GM12878 (cell line): Measurements from ENCODE around the gene SPATA12. TPM values are rescaled to one million over a fixed set of nuclear protein-coding genes. Genes with fewer than 3 reads are reported as not detected.

Experiments used
- ATAC-seq: fragments of 200-7000 bp; cut with Tn5 transposase; 3 replicates; pipeline ENCODE4 v1.9.1; 2020; ENCODE audit warnings: mild to moderate bottlenecking, moderate library complexity
- BruUV-seq: library from RNA; stranded (reverse); fragments of 400-500 nt; replicated peaks from 2 replicates; lab custom pipeline; 2021; lab: Mats Ljungman, UMichigan
- CTCF ChIA-PET: fragments of 300-600 bp; sonication (Branson Sonifier 250); formaldehyde crosslinking; extraction: SDS; loops from one replicate; lab custom pipeline; 2021; ENCODE audit warnings: inconsistent platforms; lab: Yijun Ruan, JAX
- POLR2A ChIA-PET: fragments of 350-600 bp; formaldehyde crosslinking; extraction: SDS; loops from one replicate; lab custom pipeline; 2021; ENCODE audit warnings: inconsistent platforms; lab: Charles Lee
- RAD21 ChIA-PET: fragments of 300-600 bp; sonication (Branson Sonifier 250); formaldehyde crosslinking; loops from one replicate; lab custom pipeline; 2023; ENCODE audit warnings: antibody characterized with exemption; ENCODE audit not compliant: unreplicated experiment; lab: Charles Lee
- SMC1A ChIA-PET: fragments of 300-600 bp; sonication (Branson Sonifier 250); formaldehyde crosslinking; loops from one replicate; lab custom pipeline; 2023; ENCODE audit not compliant: unreplicated experiment, uncharacterized antibody; lab: Charles Lee
- DNase-seq: peaks from one replicate; pipeline ENCODE4 v3.0.0-alpha.2; 2011; ENCODE audit warnings: low read depth, low spot score
- FAIRE-seq: peaks from 3 replicates; lab custom pipeline; 2011; peaks lifted over from hg19 to GRCh38; lab: Jason Lieb, UNC
- H2AFZ ChIP-seq: 2 replicates; pipeline ENCODE4 v1.6.0; 2011; ENCODE audit warnings: low read depth, low read length, control low read depth; ENCODE audit not compliant: control insufficient read depth
- H3K27ac ChIP-seq: 2 replicates; pipeline ENCODE4 v1.5.1; 2011; ENCODE audit warnings: control low read depth; ENCODE audit not compliant: control insufficient read depth, insufficient read depth
- H3K27me3 ChIP-seq, 2 experiments: replicated peaks in 1 of 2; 2 replicates each; pipeline versions ENCODE4 v1.6.0 to v1.6.1; 2011; ENCODE audit warnings: low read length in 1 of 2; ENCODE audit not compliant: control insufficient read depth in 2 of 2, insufficient read depth in 2 of 2
- H3K36me3 ChIP-seq, 2 experiments: 2 replicates each; pipeline ENCODE4 v1.5.1; 2011; ENCODE audit warnings: low read length in 1 of 2; ENCODE audit not compliant: control insufficient read depth in 2 of 2, insufficient read depth in 2 of 2
- H3K4me1 ChIP-seq: 2 replicates; pipeline ENCODE4 v1.6.1; 2011; ENCODE audit warnings: mild to moderate bottlenecking, low read length, moderate library complexity, mixed read lengths; ENCODE audit not compliant: control insufficient read depth, insufficient read depth
- H3K4me2 ChIP-seq: 2 replicates; pipeline ENCODE4 v1.6.0; 2011; ENCODE audit warnings: control low read depth; ENCODE audit not compliant: control insufficient read depth, insufficient read depth
- H3K4me3 ChIP-seq: fragments of 200-600 bp; sonication (generic); 2 replicates; pipeline ENCODE4 v1.5.1; 2016
- H3K79me2 ChIP-seq: 2 replicates; pipeline ENCODE4 v1.6.0; 2011; ENCODE audit warnings: low read length; ENCODE audit not compliant: control insufficient read depth, insufficient read depth
- H3K9ac ChIP-seq: 2 replicates; pipeline ENCODE4 v1.8.0; 2011; ENCODE audit warnings: low read length, control low read depth, mixed read lengths; ENCODE audit not compliant: control insufficient read depth, insufficient read depth
- H3K9me3 ChIP-seq: replicated peaks from 3 replicates; pipeline ENCODE4 v1.5.1; 2011; ENCODE audit warnings: mild to moderate bottlenecking, low read length; ENCODE audit not compliant: control insufficient read depth, insufficient read depth
- H4K20me1 ChIP-seq: 2 replicates; pipeline ENCODE4 v1.6.0; 2011; ENCODE audit not compliant: control insufficient read depth, insufficient read depth
- EGR1 ChIP-seq, 2 experiments: IDR thresholded peaks; 1 replicate in 1 of 2; 2 replicates in 1 of 2; pipeline ENCODE4 v1.6.1; 2011 to 2012; ENCODE audit warnings: low read depth in 2 of 2, low read length in 2 of 2, borderline replicate concordance in 1 of 2, mild to moderate bottlenecking in 1 of 2, moderate library complexity in 1 of 2
- MEF2A ChIP-seq: IDR thresholded peaks from 2 replicates; pipeline ENCODE4 v1.6.1; 2011; ENCODE audit warnings: low read depth, mild to moderate bottlenecking, low read length, moderate library complexity; ENCODE audit not compliant: insufficient read depth
- MEF2B ChIP-seq: fragments of 450-650 bp; IDR thresholded peaks from 2 replicates; pipeline ENCODE4 v1.6.1; 2018; ENCODE audit warnings: mild to moderate bottlenecking, moderate library complexity; ENCODE audit not compliant: partially characterized antibody, poor library complexity, severe bottlenecking
- NR2C2 ChIP-seq: IDR thresholded peaks from 2 replicates; pipeline ENCODE4 v1.6.1; 2011; ENCODE audit warnings: borderline replicate concordance, low read depth; ENCODE audit not compliant: control insufficient read depth, insufficient read length
- PAX5 ChIP-seq: IDR thresholded peaks from 2 replicates; pipeline ENCODE4 v1.6.1; 2011; ENCODE audit warnings: low read depth, low read length, borderline replicate concordance
- POLR2AphosphoS2 ChIP-seq: IDR thresholded peaks from 2 replicates; pipeline ENCODE4 v1.6.1; 2011; ENCODE audit warnings: low read depth, mild to moderate bottlenecking, low read length, improper control_type of control experiment, moderate library complexity
- SREBF2 ChIP-seq: IDR thresholded peaks from 2 replicates; pipeline ENCODE4 v1.6.1; 2012; ENCODE audit warnings: mild to moderate bottlenecking, low read length
- SUZ12 ChIP-seq: fragments of 200-600 bp; sonication (generic); IDR thresholded peaks from one replicate; pipeline ENCODE4 v1.6.1; 2018; ENCODE audit warnings: antibody characterized with exemption, mild to moderate bottlenecking; ENCODE audit not compliant: unreplicated experiment
- ZNF207 ChIP-seq: fragments of 450-650 bp; IDR thresholded peaks from 2 replicates; pipeline ENCODE4 v1.6.1; 2014; ENCODE audit warnings: antibody characterized with exemption, mild to moderate bottlenecking, borderline replicate concordance
- WGBS: methylation state at CpG from one replicate; pipeline ENCODE4 v1.1.6; 2016; ENCODE audit warnings: low lambda C conversion rate; ENCODE audit not compliant: insufficient replicate concordance, insufficient coverage; ENCODE audit errors: missing lambda C conversion rate; 5-methylcytosine and 5-hydroxymethylcytosine counted together
- in situ Hi-C: fragments of 300-500 bp; cut with MboI; formaldehyde crosslinking; loops from 9 replicates; pipeline ENCODE4 v1.14.3; 2018; ENCODE audit warnings: mixed read lengths
- intact Hi-C: fragments of 100-400 bp; cut with micrococcal nuclease; formaldehyde crosslinking; loops from one replicate; pipeline ENCODE4 v1.14.2; 2022; ENCODE audit not compliant: unreplicated experiment
- polyA plus RNA-seq, 11 experiments: library from polyadenylated mRNA; depleted of rRNA in 4 of 11; unstranded in 6 of 11; stranded (reverse) in 5 of 11; fragments of >200 nt; fragmentation: Nextera tagmentation in 4 of 11; fragmentation: Illumina TruSeq in 1 of 11; extraction: Ambion mirVana in 4 of 11; extraction: Trizol in 1 of 11; gene quantifications; 1 replicate in 1 of 11; 2 replicates in 10 of 11; pipeline versions ENCODE4 v1.2.1 to v1.2.3, GENCODE V29; 2011 to 2016; ENCODE audit warnings: inconsistent platforms in 2 of 11, missing spikeins in 2 of 11, low read depth in 1 of 11
- total RNA-seq, 4 experiments: library from RNA; depleted of rRNA in 3 of 4; stranded (reverse); fragments of >200 nt in 3 of 4; fragmentation: Illumina TruSeq in 1 of 4; extraction: Trizol in 1 of 4; gene quantifications; 2 replicates each; pipeline versions ENCODE4 v1.2.1 to v1.2.3, GENCODE V29; 2013 to 2021

The SPATA12 gene
- total and polyA plus RNA-seq, 10 of the 15 experiments (the other 5 are each of a cell fraction or from before 2014, with no cell fraction given) = 0.03 to 0.69 (median 0.37) TPM

DNA sequence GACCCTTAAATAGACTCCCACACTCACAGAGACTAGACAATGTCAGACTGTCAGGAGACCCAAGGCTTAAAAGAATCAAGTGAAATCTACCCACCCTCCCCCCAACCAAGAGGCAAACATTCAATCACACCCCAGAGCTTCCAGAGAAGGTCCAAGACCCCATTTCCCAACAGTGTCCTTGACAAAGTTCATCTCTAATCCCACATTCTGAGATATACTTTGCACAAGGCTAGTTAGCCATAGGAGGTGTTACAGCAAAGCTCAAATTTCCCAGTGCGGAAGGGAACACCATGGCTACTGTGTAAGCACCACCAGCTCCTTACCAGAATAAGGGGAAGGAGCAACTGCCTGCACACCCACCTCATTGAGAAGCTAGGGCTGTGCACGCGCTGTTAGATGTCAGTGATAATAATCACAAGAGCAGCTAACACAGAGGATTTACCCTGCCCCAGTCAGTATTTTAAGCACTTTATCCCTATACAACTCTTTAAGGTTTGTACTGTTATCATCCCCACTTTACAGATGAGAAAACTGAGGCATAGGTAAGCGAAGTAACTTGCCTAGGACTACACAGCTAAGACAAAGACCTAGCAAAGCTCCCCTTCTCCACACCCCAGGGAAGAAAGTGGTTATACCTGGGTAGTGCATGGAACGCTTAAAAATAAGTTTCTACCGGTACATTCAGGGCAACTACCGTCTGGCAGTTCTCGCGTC is 17.3 kb downstream of the SPATA12 start:
- ATAC-seq (peak; percentile 2; the same call in 2 of the 3 replicates), DNase-seq (no peak), FAIRE-seq (peak; percentile 75)
- Histone ChIP-seq H3K36me3 (no peaks in the 10 kb centered on the region), H3K9ac (no peak overlapping the region), H4K20me1 (no peaks in the 10 kb centered on the region; the same call in 1 of the 2 replicates), H3K4me2 (peak overlapping the region; percentile 99), H3K27ac (no peak overlapping the region), H3K4me1 (no peaks in the 10 kb centered on the region), H3K27me3 (peaks cover 3 to 16% of the 10 kb centered on the region in 2 experiments), H3K79me2 (no peaks in the 10 kb centered on the region), H2AFZ (peak overlapping the region; percentile 68), H3K4me3 (peak overlapping the region; percentile 65; the same call in 1 of the 2 replicates), H3K9me3 (no peaks in the 10 kb centered on the region)
- SMC1A ChIA-PET = interaction anchor here (0.6 to 1.8 kb wide), 10 partner anchors 9 to 89 kb away, joined by 3 to 8 read pairs (median 4); no protein-coding TSS in a partner anchor
- in situ Hi-C loops (no loop called here), intact Hi-C loops (loop anchor here (5.0 to 10.0 kb wide), 2 partner anchors 80 to 273 kb away; partner anchors contain the start of gene ARHGEF3)
- POLR2A ChIA-PET = interaction anchor here (0.7 kb wide), 1 partner anchor 8 kb away, joined by 3 read pairs; no protein-coding TSS in a partner anchor
- TSS peak; percentile 48 for BruUV-seq
- TF ChIP-seq EGR1 (IDR thresholded peaks at IDR 0.05; ENCODE audit: borderline replicate concordance in 1 of 2, low read depth in 2 of 2, low read length in 2 of 2) (no peak), SREBF2 (no peak), PAX5 (no peak), POLR2AphosphoS2 (no peak), MEF2A (no peak), SUZ12 (no peak), ZNF207 (no peak), MEF2B (no peak), NR2C2 (no peak)
- 34% methylated on average over 9 of the region's 9 CpGs for WGBS
- CTCF ChIA-PET = interaction anchor here (0.8 to 3.9 kb wide), 11 partner anchors 9 to 81 kb away, joined by 3 to 22 read pairs (median 4); no protein-coding TSS in a partner anchor
- RAD21 ChIA-PET = interaction anchor here (0.6 to 1.6 kb wide), 7 partner anchors 11 to 90 kb away, joined by 3 to 6 read pairs (median 3); no protein-coding TSS in a partner anchor
